Gastroesophageal sphincter (tissue), 3 donors: ENCODE results near the gene SLC10A3.

ENCODE experiments used
- EP300 ChIP-seq: sonication (generic); formaldehyde crosslinking; IDR thresholded peaks from one replicate; pipeline ENCODE4 v1.6.1; 2017; ENCODE audit warnings: antibody characterized with exemption, mild to moderate bottlenecking
- POLR2A ChIP-seq, 2 donors: fragments of 450-650 bp; IDR thresholded peaks; one replicate each; pipeline ENCODE4 v1.6.1; 2017; ENCODE audit warnings: antibody characterized with exemption in 2 of 2, mild to moderate bottlenecking in 2 of 2, moderate library complexity in 1 of 2
- POLR2AphosphoS5 ChIP-seq: sonication (generic); formaldehyde crosslinking; IDR thresholded peaks from one replicate; pipeline ENCODE4 v1.6.1; 2017; ENCODE audit warnings: antibody characterized with exemption
- TF ChIP-seq, protein P1 (sequence below), 4 experiments: fragments of 200-600 bp in 2 of 4; fragments of 450-650 bp in 2 of 4; sonication (generic) in 1 of 4; IDR thresholded peaks; one replicate each; pipeline ENCODE4 v1.5.1; 2017 to 2019; ENCODE audit warnings: antibody characterized with exemption in 4 of 4, mild to moderate bottlenecking in 2 of 4, moderate library complexity in 2 of 4

GRCh38 chrX:154517101-154517781 lies 26.8 kb upstream of the SLC10A3 start:
- TF ChIP-seq, protein P1, sequence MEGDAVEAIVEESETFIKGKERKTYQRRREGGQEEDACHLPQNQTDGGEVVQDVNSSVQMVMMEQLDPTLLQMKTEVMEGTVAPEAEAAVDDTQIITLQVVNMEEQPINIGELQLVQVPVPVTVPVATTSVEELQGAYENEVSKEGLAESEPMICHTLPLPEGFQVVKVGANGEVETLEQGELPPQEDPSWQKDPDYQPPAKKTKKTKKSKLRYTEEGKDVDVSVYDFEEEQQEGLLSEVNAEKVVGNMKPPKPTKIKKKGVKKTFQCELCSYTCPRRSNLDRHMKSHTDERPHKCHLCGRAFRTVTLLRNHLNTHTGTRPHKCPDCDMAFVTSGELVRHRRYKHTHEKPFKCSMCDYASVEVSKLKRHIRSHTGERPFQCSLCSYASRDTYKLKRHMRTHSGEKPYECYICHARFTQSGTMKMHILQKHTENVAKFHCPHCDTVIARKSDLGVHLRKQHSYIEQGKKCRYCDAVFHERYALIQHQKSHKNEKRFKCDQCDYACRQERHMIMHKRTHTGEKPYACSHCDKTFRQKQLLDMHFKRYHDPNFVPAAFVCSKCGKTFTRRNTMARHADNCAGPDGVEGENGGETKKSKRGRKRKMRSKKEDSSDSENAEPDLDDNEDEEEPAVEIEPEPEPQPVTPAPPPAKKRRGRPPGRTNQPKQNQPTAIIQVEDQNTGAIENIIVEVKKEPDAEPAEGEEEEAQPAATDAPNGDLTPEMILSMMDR (IDR thresholded peaks at IDR 0.05), result no peak
- TF ChIP-seq POLR2A (IDR thresholded peaks at IDR 0.05), result no peak
- TF ChIP-seq POLR2AphosphoS5, result no peak
- no peak for TF ChIP-seq EP300
